NCI-H748 treated with DMSO at 0.1 percent for 48 hours (cell line): ENCODE results near the gene EML4.
"Not testable (repeated sequence)": the region's sequence is repeated elsewhere in the genome, so short reads cannot be mapped to it uniquely, and the experiment has no call there.

Experiments used
- DNase-seq: peaks from one replicate; lab custom pipeline; 2025; lab: John Stamatoyannopoulos, UW

The EML4 gene

DNA sequence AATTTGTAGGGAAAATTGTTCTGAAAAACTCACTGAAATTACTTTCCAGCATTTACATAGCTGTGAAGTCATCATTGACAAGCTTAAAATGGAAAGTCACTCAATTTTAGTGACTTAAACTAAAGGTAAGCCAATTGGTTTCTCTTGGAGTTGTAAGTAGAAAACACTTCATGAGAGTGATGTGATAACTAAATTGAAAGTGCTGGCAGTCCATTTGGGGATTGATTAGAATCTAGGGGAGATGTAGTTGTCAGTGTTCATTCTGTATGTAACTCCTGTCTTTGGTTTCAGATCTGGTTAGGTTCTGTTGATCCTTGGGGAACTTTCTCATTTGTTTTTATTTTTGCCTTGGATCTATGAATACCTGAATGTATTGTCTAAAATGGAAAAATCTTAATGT, 138.0 kb downstream of the EML4 start:
- no peak for DNase-seq

DNA sequence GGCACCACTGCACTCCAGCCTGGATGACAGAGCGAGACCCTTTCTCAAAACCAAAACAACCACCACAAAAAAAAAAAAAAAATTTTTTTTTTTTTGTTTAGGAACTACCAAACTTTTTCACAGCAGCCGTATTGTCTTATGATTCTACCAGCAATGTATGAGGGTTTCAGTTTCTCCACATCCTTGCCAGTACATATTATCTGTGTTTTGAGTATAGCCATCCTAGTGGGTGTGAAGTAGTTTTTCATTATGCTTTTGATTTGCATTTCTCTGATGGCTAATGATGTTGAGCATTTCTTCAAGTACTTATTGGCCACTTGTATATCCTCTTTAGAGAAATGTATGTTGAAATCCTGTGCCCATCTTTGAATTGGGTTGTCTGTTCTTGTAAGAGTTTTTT, 140.2 kb downstream of the EML4 start:
- DNase-seq: no peak

DNA sequence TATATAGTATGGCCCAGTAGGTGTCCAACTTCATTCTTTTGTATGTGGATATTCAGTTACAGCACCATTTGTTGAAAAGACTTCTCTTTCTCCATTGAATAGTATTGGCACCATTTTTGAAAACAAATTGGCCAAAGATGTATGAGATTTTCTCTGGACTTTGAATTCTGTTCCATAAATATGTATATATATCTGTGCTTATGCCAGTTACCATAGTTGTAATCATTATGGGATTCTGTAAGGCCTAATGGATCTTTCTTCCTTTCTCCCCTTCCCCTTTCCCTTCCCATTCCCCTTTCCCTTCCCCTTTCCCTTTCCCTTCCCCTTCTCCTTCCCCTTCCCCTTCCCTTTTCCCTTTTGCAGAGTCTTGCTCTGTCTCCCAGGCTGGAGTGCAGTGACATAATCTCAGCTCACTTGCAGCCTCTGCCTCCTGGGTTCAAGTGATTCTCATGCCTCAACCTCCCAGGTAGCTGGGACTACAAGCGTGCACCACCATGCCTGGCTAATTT, 140.9 kb downstream of the EML4 start:
- no peak for DNase-seq

DNA sequence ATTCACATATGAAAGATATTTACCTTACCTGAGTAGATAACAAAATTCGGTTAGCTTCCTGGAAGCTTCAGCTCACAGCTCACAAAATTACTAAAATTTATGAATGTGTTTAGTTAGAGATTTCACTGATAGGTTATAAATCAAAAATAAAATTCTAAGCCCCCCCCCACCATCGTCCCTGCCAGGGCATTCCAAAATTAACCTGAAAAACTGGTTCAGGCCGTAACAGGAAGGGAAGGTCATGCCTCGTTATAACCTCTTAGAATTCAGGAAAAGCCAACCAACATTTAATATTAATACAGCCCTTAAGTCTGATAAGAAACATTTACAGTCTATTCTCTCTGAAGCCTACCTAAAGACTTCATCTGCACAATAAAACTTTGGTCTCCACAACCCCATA, 143.0 kb downstream of the EML4 start:
- no peak for DNase-seq

DNA sequence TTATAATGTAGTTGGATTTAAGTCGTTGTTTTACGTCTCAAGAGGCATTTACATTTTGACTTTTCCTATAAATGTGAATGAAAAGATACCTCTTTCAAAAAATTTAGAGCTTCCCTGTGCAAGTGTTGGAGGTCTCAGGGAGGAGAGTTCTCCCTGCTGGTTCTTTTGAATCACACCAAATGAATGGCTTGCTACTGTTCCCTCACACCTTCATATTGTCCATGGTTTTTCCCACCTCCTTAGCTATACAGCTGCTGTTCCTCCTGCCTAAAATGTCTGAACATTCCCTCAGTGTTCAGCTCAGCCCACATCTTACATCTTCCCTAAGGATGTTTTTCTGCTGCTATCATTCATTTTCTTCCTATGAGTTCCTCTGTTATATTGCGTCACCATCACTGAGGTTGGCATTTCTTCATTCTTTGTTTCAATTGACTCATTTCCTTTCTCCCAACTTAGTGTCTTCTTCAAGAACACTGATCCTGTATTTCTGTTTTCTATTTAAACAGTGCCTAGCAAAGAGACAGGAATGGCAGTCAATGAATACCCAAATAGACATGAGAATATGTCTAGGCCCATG, 145.8 kb downstream of the EML4 start:
- no peak for DNase-seq

DNA sequence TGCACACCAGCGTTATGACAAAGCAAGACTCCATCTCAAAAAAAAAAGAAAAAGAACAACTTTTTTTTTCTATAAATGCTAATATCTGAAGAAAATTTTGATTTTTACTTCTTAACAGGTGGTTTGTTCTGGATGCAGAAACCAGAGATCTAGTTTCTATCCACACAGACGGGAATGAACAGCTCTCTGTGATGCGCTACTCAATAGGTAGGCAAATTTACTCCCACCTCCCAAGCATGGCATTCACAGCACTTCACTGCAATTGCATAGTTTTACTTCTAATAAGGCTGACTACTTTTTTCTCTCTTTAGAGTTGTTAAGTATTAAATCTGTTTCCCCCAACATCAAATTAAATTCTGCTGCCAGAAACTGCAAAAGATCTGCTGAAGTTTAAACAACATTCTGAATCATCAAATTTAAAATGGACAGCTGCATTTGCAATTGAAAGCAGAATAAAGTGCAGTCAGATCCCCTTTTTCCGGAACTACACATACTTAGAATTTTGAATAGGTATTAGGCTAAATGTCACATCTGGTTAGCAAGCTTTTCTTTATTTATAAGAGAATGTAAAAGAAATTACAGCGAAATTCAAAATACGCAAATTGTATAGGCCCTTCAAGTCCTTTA, 146.8 kb downstream of the EML4 start:
- DNase-seq: no peak

DNA sequence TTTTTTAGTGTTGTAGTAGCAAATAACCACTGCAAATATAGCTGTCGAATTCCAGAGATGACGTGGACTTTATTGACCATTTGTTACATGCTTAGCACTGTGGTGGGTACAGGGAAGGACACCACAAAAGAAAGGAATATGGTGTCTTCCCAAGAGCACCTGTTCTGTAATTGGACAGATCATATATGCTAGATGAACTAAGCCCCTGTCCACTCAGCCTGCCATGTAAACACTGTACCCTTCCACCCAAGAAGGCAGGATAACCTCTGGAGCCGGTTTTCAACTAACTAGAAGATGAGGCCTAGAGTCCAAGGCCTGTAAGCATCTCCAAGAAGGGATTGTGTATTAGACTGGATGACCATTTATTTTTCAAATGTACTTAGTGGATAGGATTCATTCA, 147.8 kb downstream of the EML4 start:
- no peak for DNase-seq

DNA sequence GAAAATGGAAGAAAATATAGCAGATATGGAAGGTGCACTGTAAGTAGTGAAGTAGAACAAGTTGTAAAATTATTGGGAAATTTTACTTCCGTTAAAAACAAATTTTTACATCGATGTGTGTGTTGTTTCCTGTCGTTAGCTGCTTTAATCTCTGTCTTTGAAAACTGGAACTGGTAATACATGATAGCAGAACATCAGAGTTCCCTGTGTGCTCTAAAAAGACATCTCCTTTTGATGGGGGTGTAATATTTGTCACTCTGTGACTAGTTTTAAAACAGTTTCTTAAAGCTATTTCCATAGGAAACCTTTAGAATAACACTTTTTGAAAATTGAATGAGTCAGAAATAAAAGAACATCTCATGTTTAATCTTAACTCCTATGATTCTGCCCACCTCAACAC, 148.3 kb downstream of the EML4 start:
- DNase-seq: no peak

DNA sequence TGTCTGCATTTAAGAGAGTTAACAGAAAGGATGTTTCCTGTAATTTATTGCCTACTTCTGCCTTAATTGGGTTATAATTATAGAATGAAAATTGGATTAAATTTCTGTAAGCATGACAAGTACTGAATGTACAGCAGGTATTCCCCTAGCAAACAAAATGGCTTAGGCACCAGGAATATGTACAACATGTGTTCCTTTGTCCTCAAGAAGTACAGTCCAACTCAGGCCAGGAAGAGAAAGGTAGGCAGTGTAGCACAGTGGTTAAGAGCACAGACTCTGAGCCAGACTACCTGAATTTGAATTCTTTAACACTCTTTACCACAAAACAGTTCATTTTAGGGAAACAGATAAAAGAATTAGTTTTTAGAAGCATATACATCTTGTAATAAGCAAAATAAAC, 148.8 kb downstream of the EML4 start:
- DNase-seq: no peak

DNA sequence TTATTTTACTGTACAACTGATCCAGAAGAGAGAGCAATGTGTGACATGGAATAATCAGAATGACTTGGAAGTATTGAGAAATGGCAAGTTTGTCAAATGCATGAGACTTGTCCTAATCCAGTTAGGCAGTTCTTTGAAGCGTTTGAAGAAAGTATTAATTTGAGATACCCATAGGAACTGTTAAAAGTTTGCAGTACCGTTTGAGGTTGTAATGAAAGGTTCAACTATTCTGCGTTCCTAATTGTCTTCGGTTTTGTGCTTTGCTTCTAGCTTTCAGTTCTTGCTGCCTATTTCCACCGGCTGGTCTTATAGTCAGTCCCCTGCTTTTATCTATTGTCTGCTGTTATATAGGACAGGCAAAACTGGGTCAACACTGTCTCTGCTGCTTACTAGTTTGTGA, 150.1 kb downstream of the EML4 start:
- no peak for DNase-seq

DNA sequence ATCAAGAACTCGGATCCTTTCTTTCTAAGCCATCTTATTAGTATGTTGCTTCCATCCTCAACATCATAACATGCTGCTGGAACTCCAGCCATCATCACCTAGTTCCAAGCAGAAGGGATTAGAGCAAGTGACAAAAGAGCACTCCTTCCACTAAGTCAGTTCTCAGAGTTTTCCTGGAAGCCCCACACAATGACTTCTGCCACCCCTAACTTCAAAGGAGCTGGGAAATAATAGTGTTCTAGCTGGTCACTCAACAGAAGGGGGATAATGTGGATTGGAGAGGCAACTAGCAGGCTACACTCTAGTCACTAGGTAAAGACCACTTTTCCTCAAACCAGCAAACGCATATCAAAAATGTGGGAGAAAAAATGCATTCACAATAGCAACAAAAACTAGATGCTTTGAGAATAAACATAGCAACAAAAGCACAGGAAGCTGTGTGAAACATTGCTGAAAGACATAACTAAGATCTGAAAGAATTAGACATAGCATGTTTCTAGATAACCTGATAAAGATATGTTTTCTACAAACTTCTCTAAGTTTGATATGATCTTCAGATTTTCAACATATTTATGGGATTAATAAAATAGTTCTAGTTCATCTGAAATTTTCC, 152.4 kb downstream of the EML4 start:
- no peak for DNase-seq

DNA sequence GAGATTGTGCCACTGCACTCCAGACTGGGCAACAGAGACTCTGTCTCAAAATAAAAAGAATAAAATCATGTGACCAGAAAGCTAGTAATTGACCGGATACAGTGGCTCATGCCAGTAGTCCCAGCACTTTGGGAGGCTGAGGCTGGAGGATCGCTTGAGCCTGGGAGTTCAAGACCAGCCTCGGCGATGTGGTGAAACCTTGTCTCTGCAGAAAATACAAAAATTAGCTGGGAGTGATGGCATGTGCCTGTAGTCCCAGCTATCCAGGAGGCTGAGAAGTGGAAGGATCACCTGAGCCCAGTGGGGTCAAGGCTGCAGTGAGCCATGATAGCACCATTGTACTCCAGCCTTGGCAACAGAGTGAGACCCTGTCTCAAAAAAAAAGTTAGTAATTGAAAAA, 155.1 kb downstream of the EML4 start:
- no peak for DNase-seq

DNA sequence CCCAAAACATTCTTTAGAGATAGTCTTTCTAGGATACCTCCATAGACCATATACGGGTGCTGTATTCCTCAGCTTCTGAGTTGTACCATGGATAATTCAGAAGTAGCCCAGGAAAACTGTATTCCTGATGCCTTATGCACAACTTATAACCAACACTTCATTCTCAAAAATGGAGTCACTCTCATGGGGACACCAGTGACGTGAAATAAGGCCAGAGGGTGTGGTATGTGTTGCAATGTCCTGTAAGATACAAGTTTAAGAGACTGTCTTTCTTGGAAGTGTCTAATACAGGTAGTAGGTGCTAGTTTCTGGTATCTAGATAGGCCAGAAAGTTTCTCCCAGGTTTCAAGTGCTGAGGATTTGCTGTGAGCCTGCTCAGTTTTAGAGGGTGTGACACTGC, 155.8 kb downstream of the EML4 start:
- no peak for DNase-seq

DNA sequence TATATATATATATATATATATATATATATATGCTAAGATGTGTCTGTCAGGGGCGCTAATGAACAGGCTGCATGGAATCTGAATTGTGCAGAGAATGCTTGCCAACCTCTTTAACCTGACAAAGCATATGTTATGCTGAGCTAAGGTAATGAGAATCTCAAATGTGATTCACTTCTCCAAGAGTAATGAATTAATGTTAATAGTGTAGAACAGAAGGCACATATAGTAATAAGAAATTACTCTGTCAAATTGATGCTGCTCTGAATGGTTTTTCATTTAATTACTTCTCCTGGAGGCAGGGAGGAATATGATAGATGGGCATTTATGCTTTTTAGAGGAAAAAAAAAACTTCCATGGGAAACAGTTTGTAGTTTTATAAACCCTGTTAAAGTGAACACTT, 156.5 kb downstream of the EML4 start:
- DNase-seq: no peak

DNA sequence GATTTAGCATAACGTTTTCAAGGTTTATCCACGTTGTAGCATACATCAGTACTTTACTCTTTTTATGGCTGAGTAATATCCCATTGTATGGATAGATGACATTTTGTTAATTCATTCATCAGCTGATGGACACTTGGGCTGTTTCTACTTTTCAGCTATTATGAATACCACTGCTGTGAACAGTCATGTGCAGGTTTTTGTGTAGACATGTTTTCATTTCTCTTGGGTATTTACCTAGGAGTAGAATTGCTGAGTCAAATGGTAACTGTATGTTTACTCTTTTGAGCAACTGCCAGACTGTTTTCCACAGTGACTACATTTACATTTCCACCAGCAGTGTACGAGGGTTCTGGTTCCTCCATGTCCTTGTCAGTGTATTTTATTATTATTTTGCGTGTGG, 158.0 kb downstream of the EML4 start:
- DNase-seq: peak; percentile 22

DNA sequence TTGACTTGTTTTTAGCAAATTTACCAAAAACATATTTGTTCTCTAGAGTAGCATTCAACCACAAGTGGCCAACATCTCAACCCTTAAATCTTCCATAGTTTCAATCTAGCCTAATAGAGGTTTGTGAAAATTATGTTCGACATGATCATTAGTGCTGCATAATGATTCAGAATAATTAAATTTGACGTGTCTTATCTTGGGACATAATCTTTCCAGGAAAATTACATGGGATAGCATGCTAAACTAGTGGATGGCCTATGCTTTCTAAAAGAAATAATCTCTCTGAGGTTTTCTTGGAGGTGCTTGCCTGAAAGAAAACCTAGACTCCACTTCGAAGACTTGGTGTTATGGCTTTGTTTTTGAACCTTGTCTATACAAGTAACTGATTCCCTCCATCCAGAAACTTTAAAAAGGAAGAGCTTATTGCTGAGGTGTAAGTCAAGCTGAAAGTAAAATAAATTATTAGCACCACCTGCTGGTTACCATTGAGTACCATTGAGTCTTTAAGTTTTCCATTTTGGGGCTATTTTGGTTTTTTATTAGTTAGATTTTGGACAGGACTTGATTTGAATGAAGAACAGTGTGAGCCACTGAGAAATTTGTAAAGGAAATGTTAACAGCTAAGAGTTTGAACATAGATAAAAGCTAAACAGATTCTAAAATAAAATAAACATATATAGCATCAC, 159.1 kb downstream of the EML4 start:
- peak; percentile 14 for DNase-seq

DNA sequence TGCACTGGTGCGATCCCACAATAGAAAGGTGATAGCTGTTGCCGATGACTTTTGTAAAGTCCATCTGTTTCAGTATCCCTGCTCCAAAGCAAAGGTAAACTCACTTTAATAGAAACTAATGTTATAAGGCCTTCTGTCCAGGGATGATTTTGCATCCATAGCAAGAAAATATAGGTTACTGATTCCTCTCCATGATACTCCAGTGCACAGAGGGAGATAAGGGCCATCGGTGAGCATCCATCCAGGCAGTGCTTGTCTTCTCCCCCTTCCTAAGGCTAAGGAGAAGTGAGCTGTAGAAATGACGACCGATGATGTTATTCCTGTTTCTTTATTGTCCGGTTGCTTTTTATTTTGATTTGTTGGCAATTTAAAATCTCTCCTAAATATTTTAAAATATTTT, 159.8 kb downstream of the EML4 start:
- DNase-seq: no peak

DNA sequence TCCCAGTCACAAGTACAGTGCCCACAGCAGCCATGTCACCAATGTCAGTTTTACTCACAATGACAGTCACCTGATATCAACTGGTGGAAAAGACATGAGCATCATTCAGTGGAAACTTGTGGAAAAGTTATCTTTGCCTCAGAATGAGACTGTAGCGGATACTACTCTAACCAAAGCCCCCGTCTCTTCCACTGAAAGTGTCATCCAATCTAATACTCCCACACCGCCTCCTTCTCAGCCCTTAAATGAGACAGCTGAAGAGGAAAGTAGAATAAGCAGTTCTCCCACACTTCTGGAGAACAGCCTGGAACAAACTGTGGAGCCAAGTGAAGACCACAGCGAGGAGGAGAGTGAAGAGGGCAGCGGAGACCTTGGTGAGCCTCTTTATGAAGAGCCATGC, 160.6 kb downstream of the EML4 start:
- DNase-seq: no peak

DNA sequence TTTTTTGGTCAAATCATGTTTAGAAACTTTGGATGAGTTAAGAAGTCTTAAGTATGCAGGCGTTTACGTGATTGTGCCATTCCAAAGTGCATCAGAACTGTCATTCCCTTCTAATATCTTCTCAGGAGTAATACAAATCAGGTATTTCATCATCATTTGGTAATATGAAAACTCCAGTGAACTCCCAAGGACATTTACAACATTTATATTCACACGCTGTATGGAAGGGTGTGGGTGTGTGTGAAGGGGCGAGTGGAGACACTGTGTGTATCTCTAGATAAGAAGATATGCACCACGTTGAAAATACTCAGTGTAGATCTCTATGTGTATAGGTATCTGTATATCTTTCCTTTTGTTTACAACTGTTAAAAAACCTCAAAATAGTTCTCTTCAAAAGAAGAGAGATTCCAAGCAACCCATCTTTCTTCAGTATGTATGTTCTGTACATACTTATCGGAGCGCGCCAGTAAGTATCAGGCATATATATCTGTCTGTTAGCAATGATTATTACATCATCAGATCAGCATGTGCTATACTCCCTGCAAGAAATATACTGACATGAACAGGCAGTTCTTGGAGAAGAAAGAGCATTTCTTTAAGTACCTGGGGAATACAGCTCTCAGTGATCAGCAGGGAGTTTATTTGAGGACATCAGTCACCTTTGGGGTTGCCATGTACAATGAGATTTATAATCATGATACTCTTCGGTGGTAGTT, 162.6 kb downstream of the EML4 start:
- DNase-seq: no peak

DNA sequence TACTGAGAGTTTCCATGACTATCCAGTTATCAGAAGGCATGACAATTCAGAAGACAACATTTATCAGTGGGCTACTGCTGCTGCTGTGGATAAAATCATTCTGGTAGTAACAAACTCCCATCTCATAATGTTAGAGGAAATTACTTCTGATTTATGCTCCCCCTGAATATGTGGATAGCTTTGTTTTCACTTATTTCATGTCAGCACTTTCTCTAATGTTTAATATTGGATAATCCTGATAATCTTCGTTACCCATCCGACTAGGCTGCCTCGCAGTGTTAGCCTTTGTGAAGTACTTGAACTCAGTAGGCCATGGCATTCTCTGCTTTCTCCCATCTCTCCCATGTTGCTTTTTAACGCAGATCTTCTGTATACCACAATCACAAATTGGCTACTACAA, 163.4 kb downstream of the EML4 start:
- no peak for DNase-seq

DNA sequence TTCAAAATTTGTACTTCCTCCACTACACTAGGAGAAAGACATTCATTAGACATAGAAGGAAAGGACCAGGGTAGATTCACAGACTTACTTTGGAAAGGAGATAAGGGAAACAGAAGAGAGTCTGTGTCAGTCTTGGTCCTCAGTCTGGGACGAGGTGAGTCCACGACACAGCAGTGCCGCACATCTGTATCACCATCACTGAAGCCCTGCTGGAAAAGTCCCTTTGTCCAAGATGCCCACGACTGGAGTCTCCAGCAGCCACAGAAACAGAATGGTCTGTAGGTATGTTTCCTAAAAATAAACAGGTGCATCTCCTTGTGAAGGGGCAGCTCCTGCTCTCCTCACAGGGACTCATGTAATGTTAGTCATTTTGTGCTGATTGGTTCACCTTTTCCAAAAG, 164.4 kb downstream of the EML4 start:
- no peak for DNase-seq

DNA sequence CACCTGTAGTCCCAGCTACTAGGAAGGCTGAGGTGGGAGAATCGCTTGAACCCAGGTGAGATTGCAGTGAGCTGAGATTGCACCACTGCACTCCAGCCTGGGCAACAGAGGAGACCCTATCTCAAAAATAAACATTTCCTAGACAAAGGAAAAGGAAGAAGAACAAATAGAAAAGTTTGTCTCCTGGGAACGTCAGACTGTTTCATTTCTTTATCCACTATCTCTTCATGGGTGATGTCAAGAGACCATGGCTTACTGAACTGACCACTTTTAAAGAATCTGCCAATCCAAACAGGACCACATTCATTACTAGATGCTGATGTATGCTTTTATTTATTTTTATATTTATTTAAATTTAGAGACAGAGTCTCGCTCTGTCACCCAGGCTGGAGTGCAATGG, 165.1 kb downstream of the EML4 start:
- no peak for DNase-seq

DNA sequence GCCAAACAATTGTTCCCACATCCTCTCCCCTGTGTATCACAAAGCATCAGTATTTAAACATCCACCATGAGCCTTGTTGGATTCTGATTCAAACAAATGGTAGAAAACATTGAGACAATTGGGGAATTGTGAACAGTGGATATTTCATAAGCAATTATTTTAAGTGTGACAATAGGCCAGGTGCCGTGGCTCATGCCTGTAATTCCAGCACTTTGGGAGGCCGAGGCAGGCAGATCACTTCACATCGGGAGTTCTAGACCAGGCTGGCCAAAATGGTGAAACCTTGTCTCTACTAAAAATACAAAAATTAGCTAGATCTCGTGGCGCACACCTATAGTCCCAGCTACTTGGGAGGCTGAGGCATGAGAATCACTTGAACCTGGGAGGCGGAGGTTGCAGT, 165.7 kb downstream of the EML4 start:
- DNase-seq: not testable (repeated sequence)
